Tibial nerve (tissue), 4 donors: ENCODE data around the gene FMO5.

ENCODE experiments used
- EP300 ChIP-seq, 2 donors: sonication (generic); formaldehyde crosslinking; IDR thresholded peaks; one replicate each; pipeline ENCODE4 v1.6.1; 2017; ENCODE audit warnings: antibody characterized with exemption in 2 of 2, mild to moderate bottlenecking in 1 of 2
- POLR2A ChIP-seq, 2 donors: fragments of 450-650 bp; IDR thresholded peaks; one replicate each; pipeline ENCODE4 v1.6.1; 2017; ENCODE audit warnings: antibody characterized with exemption in 2 of 2, mild to moderate bottlenecking in 2 of 2, moderate library complexity in 2 of 2
- TF ChIP-seq, protein P1 (sequence below), 5 experiments: fragments of 200-600 bp in 3 of 5; fragments of 450-650 bp in 2 of 5; sonication (generic) in 3 of 5; IDR thresholded peaks; one replicate each; pipeline ENCODE4 v1.5.1; 2016 to 2019; ENCODE audit warnings: antibody characterized with exemption in 5 of 5, mild to moderate bottlenecking in 3 of 5, moderate library complexity in 2 of 5

DNA sequence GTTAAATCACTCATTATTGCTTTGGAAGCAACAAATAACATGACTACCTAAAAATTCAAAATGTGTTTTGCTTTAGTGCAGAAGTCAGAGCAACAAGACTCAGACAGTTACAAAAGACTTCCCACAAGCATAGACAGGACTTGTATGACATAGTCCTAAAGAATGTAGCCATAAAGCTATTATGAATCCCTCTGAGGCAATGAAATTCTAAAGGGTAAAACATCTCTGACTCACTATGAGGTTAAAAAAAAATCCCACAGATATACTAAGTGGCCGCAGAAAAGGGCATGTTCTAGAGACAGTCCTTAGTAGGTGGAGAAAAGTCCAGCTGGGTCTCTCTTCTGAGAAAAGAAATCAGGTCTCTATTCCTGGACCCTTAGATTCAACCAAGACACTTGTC, 57.8 kb downstream of the FMO5 start:
- TF ChIP-seq, protein P1, sequence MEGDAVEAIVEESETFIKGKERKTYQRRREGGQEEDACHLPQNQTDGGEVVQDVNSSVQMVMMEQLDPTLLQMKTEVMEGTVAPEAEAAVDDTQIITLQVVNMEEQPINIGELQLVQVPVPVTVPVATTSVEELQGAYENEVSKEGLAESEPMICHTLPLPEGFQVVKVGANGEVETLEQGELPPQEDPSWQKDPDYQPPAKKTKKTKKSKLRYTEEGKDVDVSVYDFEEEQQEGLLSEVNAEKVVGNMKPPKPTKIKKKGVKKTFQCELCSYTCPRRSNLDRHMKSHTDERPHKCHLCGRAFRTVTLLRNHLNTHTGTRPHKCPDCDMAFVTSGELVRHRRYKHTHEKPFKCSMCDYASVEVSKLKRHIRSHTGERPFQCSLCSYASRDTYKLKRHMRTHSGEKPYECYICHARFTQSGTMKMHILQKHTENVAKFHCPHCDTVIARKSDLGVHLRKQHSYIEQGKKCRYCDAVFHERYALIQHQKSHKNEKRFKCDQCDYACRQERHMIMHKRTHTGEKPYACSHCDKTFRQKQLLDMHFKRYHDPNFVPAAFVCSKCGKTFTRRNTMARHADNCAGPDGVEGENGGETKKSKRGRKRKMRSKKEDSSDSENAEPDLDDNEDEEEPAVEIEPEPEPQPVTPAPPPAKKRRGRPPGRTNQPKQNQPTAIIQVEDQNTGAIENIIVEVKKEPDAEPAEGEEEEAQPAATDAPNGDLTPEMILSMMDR (IDR thresholded peaks at IDR 0.05), result no peak
- TF ChIP-seq EP300 (IDR thresholded peaks at IDR 0.05) (no peak), POLR2A (IDR thresholded peaks at IDR 0.05) (no peak)
